H7 (cell line): Measurements from ENCODE around the gene ADARB2. TPM values are rescaled to one million over a fixed set of nuclear protein-coding genes. Genes with fewer than 3 reads are reported as not detected.

Experiments
- DNase-seq: peaks from one replicate; pipeline ENCODE4 v3.0.0; 2012
- H3K27me3 ChIP-seq: 2 replicates; pipeline ENCODE4 v1.6.0; 2011; ENCODE audit warnings: mild to moderate bottlenecking, low read length; ENCODE audit not compliant: control insufficient read depth, insufficient read depth
- H3K36me3 ChIP-seq: replicated peaks from 2 replicates; pipeline ENCODE4 v1.5.1; 2011; ENCODE audit warnings: low read length; ENCODE audit not compliant: control insufficient read depth, insufficient read depth
- H3K4me3 ChIP-seq: 2 replicates; pipeline ENCODE4 v1.5.1; 2011; ENCODE audit warnings: low read depth, mild to moderate bottlenecking, control low read depth, low read length, moderate library complexity; ENCODE audit not compliant: insufficient read depth
- total RNA-seq: library from RNA; depleted of rRNA; stranded (reverse); fragments of >200 nt; shearing (Covaris generic); gene quantifications from 2 replicates; pipeline ENCODE4 v1.2.3, GENCODE V29; 2014

ADARB2 gene
- total RNA-seq, 1 experiment from 2014 or later, result 1.5 TPM

- H3K4me3 ChIP-seq, result no peak overlapping the region
- no peaks in the 10 kb centered on the region for H3K27me3 ChIP-seq
- no peaks in the 10 kb centered on the region for H3K36me3 ChIP-seq
- no peak for DNase-seq
Measured at GRCh38 chr10:1724921-1725488, 12.3 kb downstream of the ADARB2 start.

- no peaks in the 10 kb centered on the region for H3K36me3 ChIP-seq
- no peak for DNase-seq
- no peaks in the 10 kb centered on the region for H3K27me3 ChIP-seq
- H3K4me3 ChIP-seq, result no peak overlapping the region
Measured at GRCh38 chr10:1716839-1717238, 20.5 kb downstream of the ADARB2 start.

GRCh38 chr10:1715821-1716220, 21.5 kb downstream of the ADARB2 start:
- Histone ChIP-seq H3K27me3 (no peaks in the 10 kb centered on the region), H3K4me3 (no peak overlapping the region)
- DNase-seq, result peak; percentile 82

GRCh38 chr10:1712944-1713671, 24.2 kb downstream of the ADARB2 start:
- no peak for DNase-seq
- Histone ChIP-seq H3K4me3 (no peak overlapping the region), H3K27me3 (no peaks in the 10 kb centered on the region), H3K36me3 (no peaks in the 10 kb centered on the region)

More at GRCh38 chr10:1715821-1716220, 21.5 kb downstream of the ADARB2 start:
- H3K36me3 ChIP-seq, result no peaks in the 10 kb centered on the region

- Histone ChIP-seq H3K27me3 (no peaks in the 10 kb centered on the region), H3K36me3 (no peaks in the 10 kb centered on the region), H3K4me3 (no peak overlapping the region)
- no peak for DNase-seq
Measured at GRCh38 chr10:1712314-1712713, 25.0 kb downstream of the ADARB2 start.

- Histone ChIP-seq H3K36me3 (no peaks in the 10 kb centered on the region), H3K27me3 (no peaks in the 10 kb centered on the region), H3K4me3 (no peak overlapping the region)
- no peak for DNase-seq
Measured at GRCh38 chr10:1709161-1709560, 28.2 kb downstream of the ADARB2 start.

- DNase-seq, result no peak
- H3K4me3 ChIP-seq, result no peak overlapping the region
- no peaks in the 10 kb centered on the region for H3K36me3 ChIP-seq
- H3K27me3 ChIP-seq, result no peaks in the 10 kb centered on the region
Measured at GRCh38 chr10:1708746-1709145, 28.6 kb downstream of the ADARB2 start.

- no peak for DNase-seq
- Histone ChIP-seq H3K36me3 (no peaks in the 10 kb centered on the region), H3K27me3 (no peaks in the 10 kb centered on the region), H3K4me3 (no peak overlapping the region)
Measured at GRCh38 chr10:1706711-1707110, 30.6 kb downstream of the ADARB2 start.

- H3K4me3 ChIP-seq, result no peak overlapping the region
- no peaks in the 10 kb centered on the region for H3K27me3 ChIP-seq
- H3K36me3 ChIP-seq, result no peaks in the 10 kb centered on the region
- no peak for DNase-seq
Measured at GRCh38 chr10:1706256-1706655, 31.1 kb downstream of the ADARB2 start.

GRCh38 chr10:1698185-1698584, 39.1 kb downstream of the ADARB2 start:
- no peak overlapping the region for H3K4me3 ChIP-seq
- peak; percentile 62 for DNase-seq
- no peaks in the 10 kb centered on the region for H3K36me3 ChIP-seq
- H3K27me3 ChIP-seq, result no peaks in the 10 kb centered on the region

GRCh38 chr10:1696106-1696505, 41.2 kb downstream of the ADARB2 start:
- H3K36me3 ChIP-seq, result no peaks in the 10 kb centered on the region
- no peak for DNase-seq
- no peak overlapping the region for H3K4me3 ChIP-seq
- no peaks in the 10 kb centered on the region for H3K27me3 ChIP-seq

GRCh38 chr10:1690086-1690485, 47.2 kb downstream of the ADARB2 start:
- Histone ChIP-seq H3K36me3 (no peaks in the 10 kb centered on the region), H3K27me3 (no peaks in the 10 kb centered on the region), H3K4me3 (no peak overlapping the region)
- no peak for DNase-seq

- Histone ChIP-seq H3K4me3 (no peak overlapping the region), H3K36me3 (no peaks in the 10 kb centered on the region), H3K27me3 (no peaks in the 10 kb centered on the region)
- no peak for DNase-seq
Measured at GRCh38 chr10:1688531-1688930, 48.8 kb downstream of the ADARB2 start.

- DNase-seq, result no peak
- H3K4me3 ChIP-seq, result no peak overlapping the region
- H3K36me3 ChIP-seq, result no peaks in the 10 kb centered on the region
- no peaks in the 10 kb centered on the region for H3K27me3 ChIP-seq
Measured at GRCh38 chr10:1687623-1688150, 49.6 kb downstream of the ADARB2 start.

- Histone ChIP-seq H3K4me3 (no peak overlapping the region), H3K36me3 (no peaks in the 10 kb centered on the region), H3K27me3 (no peaks in the 10 kb centered on the region)
- no peak for DNase-seq
Measured at GRCh38 chr10:1687190-1687589, 50.1 kb downstream of the ADARB2 start.
